HS-27A (cell line): ENCODE measurements around the gene MDM4.
"Not testable (repeated sequence)": the region's sequence is repeated elsewhere in the genome, so short reads cannot be mapped to it uniquely, and the experiment has no call there.

Experiments used
- DNase-seq: peaks from one replicate; pipeline ENCODE4 v3.0.0-alpha.2; 2012; ENCODE audit warnings: low read depth, missing footprints

MDM4 gene

GRCh38 chr1:204514828-204515227 lies 1.4 kb upstream of the MDM4 start:
- DNase-seq: no peak

- not testable (repeated sequence) for DNase-seq
Observed at GRCh38 chr1:204517382-204517781, 1.2 kb downstream of the MDM4 start.

GRCh38 chr1:204520834-204521709 lies 4.9 kb downstream of the MDM4 start:
- DNase-seq: no peak

GRCh38 chr1:204521941-204522521 lies 5.8 kb downstream of the MDM4 start:
- not testable (repeated sequence) for DNase-seq

GRCh38 chr1:204523605-204524215 lies 7.5 kb downstream of the MDM4 start:
- no peak for DNase-seq

GRCh38 chr1:204524986-204525385 lies 8.8 kb downstream of the MDM4 start:
- no peak for DNase-seq

- no peak for DNase-seq
Observed at GRCh38 chr1:204528241-204528640, 12.0 kb downstream of the MDM4 start.

- no peak for DNase-seq
Observed at GRCh38 chr1:204528677-204529076, 12.5 kb downstream of the MDM4 start.

- DNase-seq: no peak
Observed at GRCh38 chr1:204529371-204529895, 13.2 kb downstream of the MDM4 start.

- DNase-seq: no peak
Observed at GRCh38 chr1:204530932-204531331, 14.7 kb downstream of the MDM4 start.

- DNase-seq: no peak
Observed at GRCh38 chr1:204532832-204533231, 16.6 kb downstream of the MDM4 start.

GRCh38 chr1:204541626-204542025 lies 25.4 kb downstream of the MDM4 start:
- no peak for DNase-seq

- no peak for DNase-seq
Observed at GRCh38 chr1:204544321-204544720, 28.1 kb downstream of the MDM4 start.

- no peak for DNase-seq
Observed at GRCh38 chr1:204545202-204545601, 29.0 kb downstream of the MDM4 start.

- no peak for DNase-seq
Observed at GRCh38 chr1:204545881-204546280, 29.7 kb downstream of the MDM4 start.

- DNase-seq: no peak
Observed at GRCh38 chr1:204548265-204548664, 32.1 kb downstream of the MDM4 start.

GRCh38 chr1:204549313-204549712 lies 33.1 kb downstream of the MDM4 start:
- DNase-seq: no peak

- no peak for DNase-seq
Observed at GRCh38 chr1:204550926-204551325, 34.7 kb downstream of the MDM4 start.

GRCh38 chr1:204556458-204557052 lies 40.3 kb downstream of the MDM4 start:
- DNase-seq: no peak

GRCh38 chr1:204558467-204558866 lies 42.3 kb downstream of the MDM4 start:
- no peak for DNase-seq

GRCh38 chr1:204560002-204560401 lies 43.8 kb downstream of the MDM4 start:
- DNase-seq: not testable (repeated sequence)

GRCh38 chr1:204560590-204561150 lies 44.5 kb downstream of the MDM4 start:
- DNase-seq: no peak
